Smooth muscle cell (in vitro differentiated cells): ENCODE measurements around the gene GRIA1. TPM values are rescaled to one million over a fixed set of nuclear protein-coding genes. Genes with fewer than 3 reads are reported as not detected.

ENCODE experiments used
- DNase-seq: peaks from one replicate; lab custom pipeline; 2025; ENCODE audit not compliant: unreplicated experiment; lab: John Stamatoyannopoulos, UW
- H2AFZ ChIP-seq: fragments of 200-600 bp; sonication (generic); 2 replicates; pipeline ENCODE4 v1.6.0; 2016; ENCODE audit warnings: antibody characterized with exemption, low read depth, mild to moderate bottlenecking
- H3F3A ChIP-seq: fragments of 200-600 bp; sonication (generic); 2 replicates; pipeline ENCODE4 v1.6.0; 2017; ENCODE audit warnings: antibody characterized with exemption, low read depth
- H3K27ac ChIP-seq: fragments of 200-600 bp; sonication (generic); 2 replicates; pipeline ENCODE4 v1.5.1; 2016; ENCODE audit warnings: low read depth, mild to moderate bottlenecking
- H3K27me3 ChIP-seq: fragments of 200-600 bp; sonication (generic); 2 replicates; pipeline ENCODE4 v1.6.1; 2016; ENCODE audit warnings: low read depth, mild to moderate bottlenecking
- H3K36me3 ChIP-seq: fragments of 200-600 bp; sonication (generic); 2 replicates; pipeline ENCODE4 v1.5.1; 2016; ENCODE audit warnings: low read depth
- H3K4me1 ChIP-seq: fragments of 200-600 bp; sonication (generic); 2 replicates; pipeline ENCODE4 v1.5.1; 2016; ENCODE audit warnings: low read depth
- H3K4me2 ChIP-seq: fragments of 200-600 bp; sonication (generic); 2 replicates; pipeline ENCODE4 v1.6.0; 2016; ENCODE audit warnings: mild to moderate bottlenecking
- H3K4me3 ChIP-seq: fragments of 200-600 bp; sonication (generic); 2 replicates; pipeline ENCODE4 v1.5.1; 2016; ENCODE audit warnings: mild to moderate bottlenecking
- H3K79me2 ChIP-seq: fragments of 200-600 bp; sonication (generic); 2 replicates; pipeline ENCODE4 v1.6.0; 2016; ENCODE audit warnings: low read depth, mild to moderate bottlenecking
- H3K9ac ChIP-seq: fragments of 200-600 bp; sonication (generic); 2 replicates; pipeline ENCODE4 v1.6.0; 2016; ENCODE audit warnings: low read depth
- H3K9me3 ChIP-seq: fragments of 200-600 bp; sonication (generic); replicated peaks from 2 replicates; pipeline ENCODE4 v1.5.1; 2016; ENCODE audit warnings: low read depth
- H4K20me1 ChIP-seq: fragments of 200-600 bp; sonication (generic); 2 replicates; pipeline ENCODE4 v1.6.0; 2016; ENCODE audit warnings: low read depth
- WGBS: methylation state at CpG from one replicate; pipeline ENCODE4 v1.1.7; 2016; ENCODE audit warnings: low lambda C conversion rate; 5-methylcytosine and 5-hydroxymethylcytosine counted together
- polyA plus RNA-seq: library from polyadenylated mRNA; unstranded; fragments of >200 nt; fragmentation: Nextera tagmentation; extraction: Ambion mirVana; gene quantifications from 2 replicates; pipeline ENCODE4 v1.2.1, GENCODE V29; 2016
- total RNA-seq: library from RNA; depleted of rRNA; stranded (reverse); fragments of >200 nt; gene quantifications from 2 replicates; pipeline ENCODE4 v1.2.3, GENCODE V29; 2014
- TF ChIP-seq, protein P1 (sequence below): fragments of 200-600 bp; sonication (generic); IDR thresholded peaks from 2 replicates; pipeline ENCODE4 v1.5.1; 2017; ENCODE audit warnings: borderline replicate concordance, mild to moderate bottlenecking, antibody characterized with exemption; ENCODE audit not compliant: insufficient read depth, poor library complexity, severe bottlenecking

The GRIA1 gene
- total and polyA plus RNA-seq, 2 experiments from 2014 or later: 0.17 to 0.94 TPM

- 90% methylated on average over 8 of the region's 8 CpGs for WGBS
These were observed 223.5 kb downstream of the GRIA1 start for GRCh38 chr5:153713943-153714342.

GRCh38 chr5:153714798-153715197, 224.3 kb downstream of the GRIA1 start:
- WGBS: 76% methylated on average over 2 of the region's 2 CpGs
- TF ChIP-seq, protein P1, sequence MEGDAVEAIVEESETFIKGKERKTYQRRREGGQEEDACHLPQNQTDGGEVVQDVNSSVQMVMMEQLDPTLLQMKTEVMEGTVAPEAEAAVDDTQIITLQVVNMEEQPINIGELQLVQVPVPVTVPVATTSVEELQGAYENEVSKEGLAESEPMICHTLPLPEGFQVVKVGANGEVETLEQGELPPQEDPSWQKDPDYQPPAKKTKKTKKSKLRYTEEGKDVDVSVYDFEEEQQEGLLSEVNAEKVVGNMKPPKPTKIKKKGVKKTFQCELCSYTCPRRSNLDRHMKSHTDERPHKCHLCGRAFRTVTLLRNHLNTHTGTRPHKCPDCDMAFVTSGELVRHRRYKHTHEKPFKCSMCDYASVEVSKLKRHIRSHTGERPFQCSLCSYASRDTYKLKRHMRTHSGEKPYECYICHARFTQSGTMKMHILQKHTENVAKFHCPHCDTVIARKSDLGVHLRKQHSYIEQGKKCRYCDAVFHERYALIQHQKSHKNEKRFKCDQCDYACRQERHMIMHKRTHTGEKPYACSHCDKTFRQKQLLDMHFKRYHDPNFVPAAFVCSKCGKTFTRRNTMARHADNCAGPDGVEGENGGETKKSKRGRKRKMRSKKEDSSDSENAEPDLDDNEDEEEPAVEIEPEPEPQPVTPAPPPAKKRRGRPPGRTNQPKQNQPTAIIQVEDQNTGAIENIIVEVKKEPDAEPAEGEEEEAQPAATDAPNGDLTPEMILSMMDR: no peak
- Histone ChIP-seq H3K4me3 (no peak overlapping the region), H3K27ac (no peak overlapping the region), H3K27me3 (no peaks in the 10 kb centered on the region), H3K79me2 (no peaks in the 10 kb centered on the region), H4K20me1 (no peaks in the 10 kb centered on the region), H3K9me3 (no peaks in the 10 kb centered on the region), H2AFZ (no peak overlapping the region), H3F3A (no peaks in the 10 kb centered on the region), H3K9ac (no peak overlapping the region), H3K4me2 (no peak overlapping the region), H3K36me3 (no peaks in the 10 kb centered on the region), H3K4me1 (no peaks in the 10 kb centered on the region)
- no peak for DNase-seq

More at GRCh38 chr5:153713943-153714342, 223.5 kb downstream of the GRIA1 start:
- H3K4me2 ChIP-seq: no peak overlapping the region
- no peak for DNase-seq
- H3K9ac ChIP-seq: no peak overlapping the region
- H3K4me3 ChIP-seq: no peak overlapping the region
- no peaks in the 10 kb centered on the region for H3K27me3 ChIP-seq
- H4K20me1 ChIP-seq: no peaks in the 10 kb centered on the region
- no peaks in the 10 kb centered on the region for H3K9me3 ChIP-seq
- H3K36me3 ChIP-seq: no peaks in the 10 kb centered on the region
- H3F3A ChIP-seq: no peaks in the 10 kb centered on the region
- TF ChIP-seq, protein P1: no peak
- no peak overlapping the region for H2AFZ ChIP-seq
- no peaks in the 10 kb centered on the region for H3K79me2 ChIP-seq
- H3K27ac ChIP-seq: no peak overlapping the region
- H3K4me1 ChIP-seq: no peaks in the 10 kb centered on the region

- TF ChIP-seq, protein P1: no peak
- WGBS: 98% methylated on average over 3 of the region's 3 CpGs
- no peak overlapping the region for H3K27ac ChIP-seq
- H3K9me3 ChIP-seq: no peaks in the 10 kb centered on the region
- H4K20me1 ChIP-seq: no peaks in the 10 kb centered on the region
- H2AFZ ChIP-seq: no peak overlapping the region
- no peaks in the 10 kb centered on the region for H3F3A ChIP-seq
- H3K4me2 ChIP-seq: no peak overlapping the region
- no peaks in the 10 kb centered on the region for H3K36me3 ChIP-seq
- H3K79me2 ChIP-seq: no peaks in the 10 kb centered on the region
- DNase-seq: no peak
- H3K9ac ChIP-seq: no peak overlapping the region
- no peak overlapping the region for H3K4me3 ChIP-seq
- H3K4me1 ChIP-seq: no peaks in the 10 kb centered on the region
- H3K27me3 ChIP-seq: no peaks in the 10 kb centered on the region
These were observed 226.8 kb downstream of the GRIA1 start for GRCh38 chr5:153717287-153717686.

DNA sequence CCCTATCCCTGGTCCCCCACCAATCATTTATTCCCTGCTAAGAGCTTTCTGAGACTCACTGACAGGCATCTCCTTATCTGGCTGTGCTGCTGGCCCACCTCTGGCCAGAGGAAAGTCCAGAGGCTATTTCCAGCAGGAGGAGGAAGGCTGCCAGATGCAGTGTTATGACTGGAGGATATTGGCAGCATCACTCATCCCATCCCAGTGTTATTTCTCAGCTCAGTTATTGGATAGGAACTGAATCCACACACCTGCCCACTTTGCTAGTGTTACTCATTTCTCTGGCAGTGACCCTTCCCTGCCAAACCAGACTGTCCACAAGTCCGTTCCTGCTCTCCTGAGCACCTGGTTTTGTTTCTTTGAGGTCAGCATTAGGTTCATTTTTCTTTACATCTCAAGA, 228.2 kb downstream of the GRIA1 start:
- no peak for DNase-seq
- 55% methylated on average over 1 of the region's 1 CpG for WGBS

More for the DNA sequence above, 228.2 kb downstream of the GRIA1 start:
- Histone ChIP-seq H3K9ac (no peak overlapping the region), H3K9me3 (no peaks in the 10 kb centered on the region), H3K79me2 (no peaks in the 10 kb centered on the region), H2AFZ (no peak overlapping the region), H3F3A (no peaks in the 10 kb centered on the region), H3K4me2 (no peak overlapping the region), H3K27me3 (no peaks in the 10 kb centered on the region), H3K36me3 (no peaks in the 10 kb centered on the region), H3K4me3 (no peak overlapping the region), H3K27ac (no peak overlapping the region), H3K4me1 (no peaks in the 10 kb centered on the region), H4K20me1 (no peaks in the 10 kb centered on the region)
- TF ChIP-seq, protein P1: no peak
